ENCODE data around the gene KCNH4. TPM values are rescaled to one million over a fixed set of nuclear protein-coding genes. Genes with fewer than 3 reads are reported as not detected.

Gene KCNH4
- total and polyA plus RNA-seq, 2 donors (not counting 1 experiment from before 2014, with no cell fraction given): 0.62 to 1.0 TPM

GRCh38 chr17:42107597-42108576 is 73.1 kb downstream of the KCNH4 start:
- H3K27me3 Mint-ChIP-seq: no peaks in the 10 kb centered on the region
- H3K4me1 ChIP-seq (ENCODE audit: control insufficient read depth in 2 of 2, insufficient read depth in 2 of 2, low read length in 2 of 2): peaks cover 23 to 31% of the 10 kb centered on the region in 2 donors
- H3K27ac ChIP-seq (ENCODE audit: low read length in 2 of 2): no peak overlapping the region
- H3K4me1 Mint-ChIP-seq: peaks cover 36% of the 10 kb centered on the region
- H3K4me3 Mint-ChIP-seq: peak overlapping the region; percentile 85
- H3K4me2 ChIP-seq (replicated peaks; ENCODE audit: low read depth, low read length, poor library complexity, severe bottlenecking): peak overlapping the region; percentile 90
- H3K36me3 ChIP-seq (replicated peaks in 1 of 2; ENCODE audit: control extremely low read depth in 1 of 2, control insufficient read depth in 1 of 2, extremely low read depth in 1 of 2, insufficient read depth in 2 of 2, low read length in 1 of 2): peaks cover 0 to 34% of the 10 kb centered on the region in 2 experiments
- peaks cover 0 to 4% (median 0%) of the 10 kb centered on the region in 3 donors for H3K9me3 ChIP-seq (ENCODE audit: control extremely low read depth in 1 of 3, control insufficient read depth in 2 of 3, insufficient read depth in 1 of 3, low read length in 2 of 3)
- ChIA-PET CTCF (interaction anchor here (1.0 to 2.5 kb wide), 6 partner anchors 8 to 145 kb away, joined by 3 to 12 read pairs (median 8); no protein-coding TSS in a partner anchor), POLR2A (interaction anchor here (0.7 kb wide), 1 partner anchor 13 kb away, joined by 4 read pairs; the partner anchor contains the start of gene KAT2A)
- TF ChIP-seq EZH2 (IDR thresholded peaks at IDR 0.05; ENCODE audit: borderline replicate concordance, insufficient read depth, low read depth, low read length, poor library complexity, severe bottlenecking) (no peak), CTCF (IDR thresholded peaks at IDR 0.05) (no peak)
- H3K79me2 ChIP-seq (ENCODE audit: control insufficient read depth, insufficient read depth, low read length): peaks cover 10% of the 10 kb centered on the region
- no peaks in the 10 kb centered on the region for H4K20me1 ChIP-seq (ENCODE audit: control insufficient read depth, insufficient read depth, low read length, poor library complexity, severe bottlenecking)
- H3K27me3 ChIP-seq (replicated peaks in 1 of 4; ENCODE audit: control extremely low read depth in 1 of 4, control insufficient read depth in 3 of 4, insufficient read depth in 4 of 4, low read length in 3 of 4): no peaks in the 10 kb centered on the region
- intact Hi-C loops (cut with micrococcal nuclease): loop anchor here (1.0 kb wide), 2 partner anchors 8 to 10 kb away; partner anchors contain the start of gene ZNF385C
- H3K9ac ChIP-seq (ENCODE audit: low read length): peak overlapping the region; percentile 37
- peak overlapping the region in 3 of 5 experiments; percentile 44 to 49 (median 46) for H3K4me3 ChIP-seq (ENCODE audit: control extremely low read depth in 1 of 5, extremely low read depth in 1 of 5, insufficient read depth in 1 of 5, low read depth in 2 of 5, low read length in 4 of 5)
- peak; percentile 94 for ATAC-seq (ENCODE audit: low read depth)
- H3K27ac Mint-ChIP-seq: peak overlapping the region; percentile 50
- peak overlapping the region; percentile 77 for H2AFZ ChIP-seq (ENCODE audit: insufficient read depth, low read depth, low read length, poor library complexity, severe bottlenecking)
- WGBS (ENCODE audit: insufficient coverage): 43% methylated on average over 48 of the region's 51 CpGs
- peak; percentile 90 for DNase-seq
- no peaks in the 10 kb centered on the region for H3K9me3 Mint-ChIP-seq (ENCODE audit: insufficient read depth)

Data from B cell (primary cell).